ENCODE data around the gene OTOS.

OTOS gene

GRCh38 chr2:240155745-240156390 is 15.4 kb upstream of the OTOS start:
- Histone ChIP-seq H3K79me2 (ENCODE audit: control insufficient read depth, low read length) (no peaks in the 10 kb centered on the region), H3K4me2 (ENCODE audit: low read length) (no peak overlapping the region), H3F3A (ENCODE audit: control insufficient read depth, insufficient read depth) (no peaks in the 10 kb centered on the region), H3K4me1 (ENCODE audit: control insufficient read depth, low read length) (no peaks in the 10 kb centered on the region), H4K20me1 (ENCODE audit: control insufficient read depth, insufficient read depth, low read depth, low read length) (no peaks in the 10 kb centered on the region), H3K9me2 (replicated peaks; ENCODE audit: control insufficient read depth, low read length) (no peaks in the 10 kb centered on the region), H3K4me3 (ENCODE audit: low read length) (no peak overlapping the region), H3K27ac (ENCODE audit: low read depth, low read length) (no peak overlapping the region), H3K9me3 (ENCODE audit: control insufficient read depth, insufficient read depth, low read length) (no peaks in the 10 kb centered on the region), H3K36me3 (ENCODE audit: control insufficient read depth, low read length) (no peaks in the 10 kb centered on the region), H3K27me3 (ENCODE audit: control insufficient read depth, low read length) (no peaks in the 10 kb centered on the region)
- TF ChIP-seq EZH2phosphoT487 (IDR thresholded peaks at IDR 0.05; ENCODE audit: borderline replicate concordance, low read length) (no peak), CTCF (IDR thresholded peaks at IDR 0.05; ENCODE audit: low read depth, low read length, poor library complexity, severe bottlenecking) (no peak)

GRCh38 chr2:240155048-240155744 is 14.7 kb upstream of the OTOS start:
- Histone ChIP-seq H3K79me2 (ENCODE audit: control insufficient read depth, low read length) (no peaks in the 10 kb centered on the region), H3K9me2 (replicated peaks; ENCODE audit: control insufficient read depth, low read length) (no peaks in the 10 kb centered on the region), H3K4me3 (ENCODE audit: low read length) (no peak overlapping the region), H3K36me3 (ENCODE audit: control insufficient read depth, low read length) (no peaks in the 10 kb centered on the region), H3K27ac (ENCODE audit: low read depth, low read length) (no peak overlapping the region), H4K20me1 (ENCODE audit: control insufficient read depth, insufficient read depth, low read depth, low read length) (no peaks in the 10 kb centered on the region), H3K9me3 (ENCODE audit: control insufficient read depth, insufficient read depth, low read length) (no peaks in the 10 kb centered on the region), H3K4me1 (ENCODE audit: control insufficient read depth, low read length) (no peaks in the 10 kb centered on the region), H3K4me2 (ENCODE audit: low read length) (no peak overlapping the region), H3F3A (ENCODE audit: control insufficient read depth, insufficient read depth) (no peaks in the 10 kb centered on the region), H3K27me3 (ENCODE audit: control insufficient read depth, low read length) (no peaks in the 10 kb centered on the region)
- TF ChIP-seq CTCF (IDR thresholded peaks at IDR 0.05; ENCODE audit: low read depth, low read length, poor library complexity, severe bottlenecking): no peak
- no peak for TF ChIP-seq EZH2phosphoT487 (IDR thresholded peaks at IDR 0.05; ENCODE audit: borderline replicate concordance, low read length)

GRCh38 chr2:240154606-240155005 is 14.1 kb upstream of the OTOS start:
- no peaks in the 10 kb centered on the region for H3K79me2 ChIP-seq (ENCODE audit: control insufficient read depth, low read length)
- H4K20me1 ChIP-seq (ENCODE audit: control insufficient read depth, insufficient read depth, low read depth, low read length): no peaks in the 10 kb centered on the region
- no peak overlapping the region for H3K27ac ChIP-seq (ENCODE audit: low read depth, low read length)
- no peaks in the 10 kb centered on the region for H3K9me2 ChIP-seq (replicated peaks; ENCODE audit: control insufficient read depth, low read length)
- H3K36me3 ChIP-seq (ENCODE audit: control insufficient read depth, low read length): no peaks in the 10 kb centered on the region
- H3K4me1 ChIP-seq (ENCODE audit: control insufficient read depth, low read length): no peaks in the 10 kb centered on the region
- no peaks in the 10 kb centered on the region for H3K27me3 ChIP-seq (ENCODE audit: control insufficient read depth, low read length)
- no peak overlapping the region for H3K4me2 ChIP-seq (ENCODE audit: low read length)
- H3K9me3 ChIP-seq (ENCODE audit: control insufficient read depth, insufficient read depth, low read length): no peaks in the 10 kb centered on the region
- H3F3A ChIP-seq (ENCODE audit: control insufficient read depth, insufficient read depth): no peaks in the 10 kb centered on the region
- no peak for TF ChIP-seq EZH2phosphoT487 (IDR thresholded peaks at IDR 0.05; ENCODE audit: borderline replicate concordance, low read length)
- TF ChIP-seq CTCF (IDR thresholded peaks at IDR 0.05; ENCODE audit: low read depth, low read length, poor library complexity, severe bottlenecking): no peak
- no peak overlapping the region for H3K4me3 ChIP-seq (ENCODE audit: low read length)
